ENCODE data around the gene ENTPD6. TPM values are rescaled to one million over a fixed set of nuclear protein-coding genes. Genes with fewer than 3 reads are reported as not detected.

ENTPD6 gene
- total and polyA plus RNA-seq, 2 of the 4 experiments (the other 2 are of a cell fraction), result 61.1 to 98.6 TPM

- no peak for TF ChIP-seq ELK1 (IDR thresholded peaks at IDR 0.05; ENCODE audit: borderline replicate concordance, low read depth, low read length)
These were observed 31.2 kb downstream of the ENTPD6 start (continued) for GRCh38 chr20:25226433-25227316.

- BruUV-seq (replicated peaks), result no TSS peak
- Histone ChIP-seq H3K14ac (replicated peaks; ENCODE audit: low read depth, low read length) (peak overlapping the region; percentile 72), H2BK5ac (ENCODE audit: low read depth, low read length, poor library complexity, severe bottlenecking) (peak overlapping the region; percentile 49), H2AK5ac (ENCODE audit: low read depth, low read length) (peak overlapping the region; percentile 92), H2BK20ac (ENCODE audit: low read depth, low read length) (peak overlapping the region; percentile 21; the same call in 1 of the 2 replicates), H4K8ac (ENCODE audit: low read depth in 2 of 2, low read length in 2 of 2) (peak overlapping the region; percentile 18 to 68; a peak in 2 of 4 replicates), H4K20me1 (ENCODE audit: insufficient read depth, low read length) (no peaks in the 10 kb centered on the region), H2BK120ac (ENCODE audit: low read depth, low read length) (peak overlapping the region; percentile 84), H4K5ac (ENCODE audit: low read depth, low read length) (peak overlapping the region; percentile 73; the same call in 1 of the 2 replicates), H3K4me1 (ENCODE audit: control insufficient read depth, insufficient read depth, low read length) (peaks cover 11% of the 10 kb centered on the region), H3K4me3 (ENCODE audit: insufficient read depth, low read depth, low read length) (no peak overlapping the region), H3K79me1 (ENCODE audit: low read depth in 1 of 2, low read length in 2 of 2) (peaks cover 0 to 12% of the 10 kb centered on the region in 2 experiments; a peak in 2 of 4 replicates), H3K23ac (ENCODE audit: low read depth, low read length) (peak overlapping the region; percentile 25; the same call in 1 of the 2 replicates), H2AK9ac (replicated peaks; ENCODE audit: low read depth, low read length, poor library complexity) (peak overlapping the region; percentile 81), H3K27ac (ENCODE audit: insufficient read depth, low read length) (peak overlapping the region; percentile 48), H3K4me2 (ENCODE audit: low read depth, low read length) (no peak overlapping the region), H3K27me3 (ENCODE audit: control insufficient read depth, insufficient read depth, low read length) (no peaks in the 10 kb centered on the region), H3K9me3 (ENCODE audit: control insufficient read depth, insufficient read depth, low read length) (no peaks in the 10 kb centered on the region), H3K9ac (ENCODE audit: low read depth, low read length) (no peak overlapping the region), H3K36me3 (ENCODE audit: control insufficient read depth, insufficient read depth, low read length) (peaks cover 7% of the 10 kb centered on the region; the same call in 1 of the 2 replicates), H3K56ac (ENCODE audit: extremely low read depth, insufficient read depth, low read length) (no peak overlapping the region), H2AFZ (replicated peaks; ENCODE audit: low read length, poor library complexity) (peak overlapping the region; percentile 9), H2BK15ac (ENCODE audit: low read depth, low read length) (peak overlapping the region; percentile 93; the same call in 1 of the 3 replicates), H3K4ac (ENCODE audit: low read depth, low read length) (peak overlapping the region; percentile 94), H4K91ac (ENCODE audit: insufficient read depth, low read depth, low read length) (peak overlapping the region; percentile 81), H3K9me1 (ENCODE audit: insufficient read depth, low read length) (peaks cover 13% of the 10 kb centered on the region), H3K18ac (ENCODE audit: low read depth, low read length) (peak overlapping the region; percentile 58; the same call in 1 of the 2 replicates)
- DNase-seq (peak; percentile 40), ATAC-seq (ENCODE audit: low read depth) (no peak)
- dilution Hi-C loops (cut with HindIII; ENCODE audit: low sequenced_read_pairs, unreplicated experiment), result no loop called here
- CTCF ChIA-PET, result no interaction called here
- 76% methylated on average over 5 of the region's 12 CpGs; no CpG with 5 or more reads in 1 of the 2 experiments for WGBS, 2 experiments (ENCODE audit: extremely low coverage in 2 of 2, insufficient read length in 1 of 2)
- TF ChIP-seq FOS (IDR thresholded peaks at IDR 0.05; ENCODE audit: low read depth, low read length) (no peak), POLR2A (IDR thresholded peaks at IDR 0.05; ENCODE audit: low read depth, low read length) (no peak), RAD21 (IDR thresholded peaks at IDR 0.05; ENCODE audit: low read length) (no peak), USF2 (IDR thresholded peaks at IDR 0.05; ENCODE audit: low read depth, low read length) (no peak), CHD1 (IDR thresholded peaks at IDR 0.05; ENCODE audit: low read depth, low read length) (no peak), BHLHE40 (IDR thresholded peaks at IDR 0.05; ENCODE audit: low read depth, low read length) (peak; percentile 12; the same call in 1 of the 2 replicates)
- POLR2A ChIA-PET (ENCODE audit: unreplicated experiment), result no interaction called here
- in situ Hi-C loops (cut with MboI; ENCODE audit: low sequenced_read_pairs), result no loop called here
- intact Hi-C loops (cut with micrococcal nuclease), result no loop called here
These were observed 31.9 kb downstream of the ENTPD6 start for GRCh38 chr20:25227317-25227831.

Data from IMR-90 (cell line).